Esophagus squamous epithelium (tissue), 4 donors: Measurements from ENCODE around the gene PTPRC.

Experiments used
- POLR2A ChIP-seq, 4 donors: fragments of 450-650 bp; IDR thresholded peaks; one replicate each; pipeline ENCODE4 v1.6.1; 2017; ENCODE audit warnings: antibody characterized with exemption in 4 of 4, mild to moderate bottlenecking in 4 of 4, moderate library complexity in 3 of 4
- TF ChIP-seq, protein P1 (sequence below), 6 experiments: fragments of 450-650 bp in 4 of 6; fragments of 200-600 bp in 2 of 6; sonication (generic) in 2 of 6; IDR thresholded peaks; one replicate each; pipeline ENCODE4 v1.5.1; 2016 to 2019; ENCODE audit warnings: antibody characterized with exemption in 6 of 6, mild to moderate bottlenecking in 4 of 6, moderate library complexity in 4 of 6

DNA sequence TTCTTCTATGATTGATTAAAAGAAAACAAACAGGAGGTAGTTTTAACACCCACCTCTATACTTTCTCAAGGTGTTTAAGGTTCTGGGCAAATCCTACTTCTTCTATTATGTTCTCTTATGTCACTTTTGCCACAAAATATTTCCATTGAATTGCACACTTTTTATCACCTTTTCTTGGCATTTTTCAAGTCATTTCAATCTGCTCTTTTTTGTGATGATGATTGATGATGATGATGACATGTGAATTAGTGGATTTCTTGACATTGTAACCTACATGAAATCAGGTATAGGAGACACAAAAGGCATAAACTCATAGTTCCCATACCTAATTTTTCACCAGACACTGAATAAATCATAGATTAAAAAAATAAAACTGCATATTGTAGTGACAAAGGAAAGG is 4.1 kb downstream of the PTPRC start:
- no peak for TF ChIP-seq POLR2A (IDR thresholded peaks at IDR 0.05)
- TF ChIP-seq, protein P1, sequence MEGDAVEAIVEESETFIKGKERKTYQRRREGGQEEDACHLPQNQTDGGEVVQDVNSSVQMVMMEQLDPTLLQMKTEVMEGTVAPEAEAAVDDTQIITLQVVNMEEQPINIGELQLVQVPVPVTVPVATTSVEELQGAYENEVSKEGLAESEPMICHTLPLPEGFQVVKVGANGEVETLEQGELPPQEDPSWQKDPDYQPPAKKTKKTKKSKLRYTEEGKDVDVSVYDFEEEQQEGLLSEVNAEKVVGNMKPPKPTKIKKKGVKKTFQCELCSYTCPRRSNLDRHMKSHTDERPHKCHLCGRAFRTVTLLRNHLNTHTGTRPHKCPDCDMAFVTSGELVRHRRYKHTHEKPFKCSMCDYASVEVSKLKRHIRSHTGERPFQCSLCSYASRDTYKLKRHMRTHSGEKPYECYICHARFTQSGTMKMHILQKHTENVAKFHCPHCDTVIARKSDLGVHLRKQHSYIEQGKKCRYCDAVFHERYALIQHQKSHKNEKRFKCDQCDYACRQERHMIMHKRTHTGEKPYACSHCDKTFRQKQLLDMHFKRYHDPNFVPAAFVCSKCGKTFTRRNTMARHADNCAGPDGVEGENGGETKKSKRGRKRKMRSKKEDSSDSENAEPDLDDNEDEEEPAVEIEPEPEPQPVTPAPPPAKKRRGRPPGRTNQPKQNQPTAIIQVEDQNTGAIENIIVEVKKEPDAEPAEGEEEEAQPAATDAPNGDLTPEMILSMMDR (IDR thresholded peaks at IDR 0.05), result no peak
